GM23248 (cell line): ENCODE results near the gene COMMD1. TPM values are rescaled to one million over a fixed set of nuclear protein-coding genes. Genes with fewer than 3 reads are reported as not detected.
"Not testable (repeated sequence)": the region's sequence is repeated elsewhere in the genome, so short reads cannot be mapped to it uniquely, and the experiment has no call there.

ENCODE experiments used
- DNase-seq: peaks from one replicate; pipeline ENCODE4 v3.0.0-alpha.2; 2015
- H2AFZ ChIP-seq: fragments of 200-600 bp; sonication (generic); 2 replicates; pipeline ENCODE4 v1.6.1; 2016; ENCODE audit warnings: antibody characterized with exemption
- H3F3A ChIP-seq: fragments of 200-600 bp; sonication (generic); 2 replicates; pipeline ENCODE4 v1.6.1; 2016; ENCODE audit warnings: mild to moderate bottlenecking, antibody characterized with exemption, mixed run types; ENCODE audit not compliant: insufficient read depth
- H3K27ac ChIP-seq: fragments of 200-600 bp; sonication (generic); 2 replicates; pipeline ENCODE4 v1.5.1; 2016; ENCODE audit warnings: mild to moderate bottlenecking
- H3K27me3 ChIP-seq: fragments of 200-600 bp; sonication (generic); replicated peaks from 2 replicates; pipeline ENCODE4 v1.6.1; 2016; ENCODE audit warnings: mild to moderate bottlenecking; ENCODE audit not compliant: insufficient read depth
- H3K36me3 ChIP-seq: fragments of 200-600 bp; sonication (generic); 2 replicates; pipeline ENCODE4 v1.6.1; 2016; ENCODE audit warnings: low read depth, mild to moderate bottlenecking
- H3K4me1 ChIP-seq: fragments of 200-600 bp; sonication (generic); 2 replicates; pipeline ENCODE4 v1.6.1; 2016; ENCODE audit warnings: mild to moderate bottlenecking; ENCODE audit not compliant: insufficient read depth
- H3K4me2 ChIP-seq: fragments of 200-600 bp; sonication (generic); one replicate; pipeline ENCODE4 v1.6.1; 2016; ENCODE audit warnings: mild to moderate bottlenecking; ENCODE audit not compliant: unreplicated experiment
- H3K4me3 ChIP-seq: fragments of 200-600 bp; sonication (generic); 2 replicates; pipeline ENCODE4 v1.5.1; 2016; ENCODE audit warnings: mild to moderate bottlenecking
- H3K79me2 ChIP-seq: fragments of 200-600 bp; sonication (generic); 2 replicates; pipeline ENCODE4 v1.6.1; 2016; ENCODE audit warnings: mild to moderate bottlenecking; ENCODE audit not compliant: insufficient read depth
- H3K9ac ChIP-seq: fragments of 200-600 bp; sonication (generic); 2 replicates; pipeline ENCODE4 v1.6.1; 2016; ENCODE audit warnings: mild to moderate bottlenecking
- H3K9me2 ChIP-seq: fragments of 200-600 bp; sonication (generic); 2 replicates; pipeline ENCODE4 v1.6.1; 2016; ENCODE audit warnings: mixed run types, mild to moderate bottlenecking, moderate library complexity; ENCODE audit not compliant: insufficient read depth
- H3K9me3 ChIP-seq: fragments of 200-600 bp; sonication (generic); one replicate; pipeline ENCODE4 v1.6.1; 2017; ENCODE audit warnings: low read depth
- H4K20me1 ChIP-seq: fragments of 200-600 bp; sonication (generic); 2 replicates; pipeline ENCODE4 v1.6.0; 2016; ENCODE audit not compliant: insufficient read depth
- EZH2 ChIP-seq: fragments of 200-600 bp; sonication (generic); IDR thresholded peaks from 2 replicates; pipeline ENCODE4 v1.6.1; 2018; ENCODE audit warnings: antibody characterized with exemption, mild to moderate bottlenecking; ENCODE audit not compliant: insufficient read depth, poor library complexity, severe bottlenecking
- EZH2phosphoT487 ChIP-seq: fragments of 200-600 bp; sonication (generic); IDR thresholded peaks from 2 replicates; pipeline ENCODE4 v1.6.1; 2018; ENCODE audit warnings: antibody characterized with exemption, moderate library complexity, mild to moderate bottlenecking, low read depth; ENCODE audit not compliant: insufficient read depth
- WGBS, 2 experiments: methylation state at CpG; one replicate each; pipeline ENCODE4 v1.1.6; 2015 to 2017; ENCODE audit warnings: low lambda C conversion rate in 2 of 2, low coverage in 1 of 2; ENCODE audit errors: missing lambda C conversion rate in 2 of 2; 5-methylcytosine and 5-hydroxymethylcytosine counted together
- in situ Hi-C: fragments of 300-500 bp; cut with MboI; formaldehyde crosslinking; loops from 2 replicates; pipeline ENCODE4 v1.15.0; 2020
- polyA plus RNA-seq: library from polyadenylated mRNA; unstranded; fragments of >200 nt; fragmentation: Nextera tagmentation; extraction: Ambion mirVana; gene quantifications from 2 replicates; pipeline ENCODE4 v1.2.1, GENCODE V29; 2016
- total RNA-seq: library from RNA; depleted of rRNA; stranded (reverse); fragments of >200 nt; shearing (Covaris generic); gene quantifications from 2 replicates; pipeline ENCODE4 v1.2.3, GENCODE V29; 2014

The COMMD1 gene
- total and polyA plus RNA-seq, 2 experiments from 2014 or later = 40.5 to 74.2 TPM

GRCh38 chr2:62116983-62117382 lies 211.5 kb downstream of the COMMD1 start:
- Histone ChIP-seq H3F3A (0 out of 2 replicates have a peak, but pooled peaks cover 4% of the 10 kb centered on the region), H4K20me1 (no peaks in the 10 kb centered on the region), H3K4me1 (peaks cover 8% of the 10 kb centered on the region; the same call in 1 of the 2 replicates), H3K79me2 (no peaks in the 10 kb centered on the region), H3K9me3 (no peaks in the 10 kb centered on the region), H3K4me3 (no peak overlapping the region), H3K36me3 (no peaks in the 10 kb centered on the region), H2AFZ (no peak overlapping the region), H3K9ac (no peak overlapping the region), H3K27ac (no peak overlapping the region), H3K27me3 (no peaks in the 10 kb centered on the region), H3K4me2 (no peak overlapping the region), H3K9me2 (no peaks in the 10 kb centered on the region)
- DNase-seq = no peak
- in situ Hi-C loops = no loop called here
- 94 to 98% methylated on average over 3 of the region's 3 CpGs for WGBS, 2 experiments
- no peak for TF ChIP-seq EZH2
- no peak for TF ChIP-seq EZH2phosphoT487

GRCh38 chr2:62118160-62118559 lies 212.7 kb downstream of the COMMD1 start:
- Histone ChIP-seq H3K27ac (no peak overlapping the region), H3K79me2 (no peaks in the 10 kb centered on the region)
- TF ChIP-seq EZH2phosphoT487 = no peak
- TF ChIP-seq EZH2 = no peak

DNA sequence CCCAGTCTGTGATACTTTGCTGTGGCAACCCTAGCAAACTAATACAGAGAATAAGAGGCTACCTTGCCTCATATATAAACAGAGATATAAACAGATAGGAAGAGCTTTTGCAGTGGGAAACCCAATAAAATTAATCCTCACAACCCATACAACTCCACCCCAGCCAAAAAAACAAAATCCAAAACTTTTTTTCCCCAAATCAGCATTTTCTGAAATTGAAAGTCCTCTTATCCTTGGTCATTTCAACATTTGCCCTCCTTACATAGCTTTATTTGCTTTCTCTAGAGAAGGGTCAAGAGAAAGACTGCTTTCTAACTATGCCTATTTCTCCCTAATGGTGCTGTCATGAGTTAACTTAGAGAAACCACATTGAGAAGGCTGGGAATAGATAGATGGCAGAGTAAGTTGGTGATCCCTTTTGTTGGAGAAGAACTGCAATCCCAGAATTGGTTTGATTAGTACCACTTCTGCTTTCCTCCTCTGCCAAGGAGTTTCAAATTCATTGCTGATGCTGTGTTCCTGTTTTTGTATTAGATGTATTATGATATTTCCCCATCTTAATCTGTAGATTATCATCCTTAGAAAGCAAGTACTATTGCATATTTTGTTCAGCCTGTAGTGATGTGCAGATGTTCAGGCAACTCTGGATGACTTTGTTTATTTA lies 214.0 kb downstream of the COMMD1 start:
- Histone ChIP-seq H3K4me2 (no peak overlapping the region), H3K36me3 (no peaks in the 10 kb centered on the region), H3K79me2 (no peaks in the 10 kb centered on the region), H3K4me1 (peaks cover 8% of the 10 kb centered on the region; the same call in 1 of the 2 replicates), H3K9me3 (no peaks in the 10 kb centered on the region), H2AFZ (no peak overlapping the region), H3K4me3 (no peak overlapping the region), H3K9ac (no peak overlapping the region), H3F3A (0 out of 2 replicates have a peak, but pooled peaks cover 4% of the 10 kb centered on the region), H3K9me2 (no peaks in the 10 kb centered on the region), H3K27ac (no peak overlapping the region), H4K20me1 (no peaks in the 10 kb centered on the region), H3K27me3 (no peaks in the 10 kb centered on the region)
- in situ Hi-C loops = no loop called here
- TF ChIP-seq EZH2phosphoT487 (no peak), EZH2 (no peak)
- no peak for DNase-seq

More at GRCh38 chr2:62118160-62118559, 212.7 kb downstream of the COMMD1 start:
- in situ Hi-C loops = no loop called here
- Histone ChIP-seq H3K4me1 (peaks cover 8% of the 10 kb centered on the region; the same call in 1 of the 2 replicates), H3K9ac (no peak overlapping the region), H3K4me3 (no peak overlapping the region), H3F3A (0 out of 2 replicates have a peak, but pooled peaks cover 4% of the 10 kb centered on the region), H3K9me2 (no peaks in the 10 kb centered on the region), H3K9me3 (no peaks in the 10 kb centered on the region), H2AFZ (no peak overlapping the region), H3K27me3 (no peaks in the 10 kb centered on the region), H3K4me2 (no peak overlapping the region), H3K36me3 (no peaks in the 10 kb centered on the region), H4K20me1 (no peaks in the 10 kb centered on the region)
- peak; percentile 14 for DNase-seq

DNA sequence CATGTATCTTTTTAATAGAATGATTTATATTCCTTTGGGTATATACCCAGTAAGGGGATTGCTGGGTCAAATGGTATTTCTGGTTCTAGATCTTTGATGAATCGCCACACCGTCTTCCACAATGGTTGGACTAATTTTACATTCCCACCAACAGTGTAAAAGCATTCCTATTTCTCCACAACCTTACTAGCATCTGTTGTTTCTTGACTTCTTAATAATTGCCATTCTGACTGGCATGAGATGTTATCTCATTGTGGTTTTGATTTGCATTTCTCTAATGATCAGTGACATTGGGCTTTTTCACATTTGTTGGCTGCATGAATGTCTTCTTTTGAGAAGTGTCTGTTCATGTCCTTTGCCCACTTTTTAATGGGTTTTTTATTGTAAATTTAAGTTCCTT lies 220.8 kb downstream of the COMMD1 start:
- H3K27me3 ChIP-seq, H3F3A ChIP-seq, H2AFZ ChIP-seq, H3K79me2 ChIP-seq, H3K36me3 ChIP-seq, in situ Hi-C loops, H3K4me2 ChIP-seq, DNase-seq, H3K9me3 ChIP-seq, H3K9me2 ChIP-seq, H3K27ac ChIP-seq, H3K4me1 ChIP-seq, H3K4me3 ChIP-seq, H3K9ac ChIP-seq, H4K20me1 ChIP-seq: not testable (repeated sequence)
- WGBS, 2 experiments = 97% methylated on average over 2 of the region's 2 CpGs

DNA sequence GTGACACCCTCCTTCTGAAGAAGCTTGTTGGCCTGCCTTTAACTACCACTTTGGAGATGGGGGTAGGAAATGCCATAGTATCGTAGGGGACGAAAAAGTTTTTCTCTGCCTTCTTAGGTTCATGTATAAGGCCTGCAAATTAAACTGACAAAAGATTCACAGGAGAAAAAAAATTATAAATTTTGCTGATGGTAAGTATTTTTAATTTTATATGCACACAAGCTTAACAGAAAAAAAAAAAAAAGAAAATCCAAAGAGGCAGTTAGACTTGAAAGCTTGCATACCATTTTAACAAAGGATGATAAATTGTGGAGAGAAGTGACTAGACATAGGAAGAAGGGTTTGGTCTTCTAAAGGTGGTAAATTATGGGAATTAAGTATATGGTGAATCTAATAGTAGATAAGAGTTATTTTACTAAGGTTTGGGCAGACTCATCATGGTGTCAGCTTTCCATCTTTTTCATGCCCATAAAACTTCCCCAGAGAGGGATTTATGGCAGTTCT lies 227.9 kb downstream of the COMMD1 start:
- Histone ChIP-seq H3K9me2 (no peaks in the 10 kb centered on the region), H3K4me2 (no peak overlapping the region), H2AFZ (no peak overlapping the region), H3K27ac (no peak overlapping the region), H3K4me3 (no peak overlapping the region), H4K20me1 (no peaks in the 10 kb centered on the region), H3F3A (no peaks in the 10 kb centered on the region), H3K4me1 (no peaks in the 10 kb centered on the region), H3K9ac (no peak overlapping the region), H3K36me3 (no peaks in the 10 kb centered on the region), H3K9me3 (no peaks in the 10 kb centered on the region), H3K79me2 (no peaks in the 10 kb centered on the region), H3K27me3 (no peaks in the 10 kb centered on the region)
- TF ChIP-seq EZH2phosphoT487 = no peak
- no peak for TF ChIP-seq EZH2
- in situ Hi-C loops = no loop called here
- no peak for DNase-seq
- 95 to 96% methylated on average over 2 of the region's 2 CpGs for WGBS, 2 experiments
